ENCODE data around the gene ACSL6.

ACSL6 gene

GRCh38 chr5:131976414-131977211 lies 34.8 kb downstream of the ACSL6 start:
- no peaks in the 10 kb centered on the region for H3K9me3 ChIP-seq (ENCODE audit: severe bottlenecking)
- no peak for DNase-seq
- TF ChIP-seq CTCF (IDR thresholded peaks at IDR 0.05; ENCODE audit: low read depth, low read length), result no peak
- H3K27ac ChIP-seq, result no peak overlapping the region
- H3K4me3 ChIP-seq (ENCODE audit: low read depth, low read length), result no peak overlapping the region
- no peaks in the 10 kb centered on the region for H3K27me3 ChIP-seq (ENCODE audit: insufficient read depth, low read depth, severe bottlenecking)
- peaks cover 3% of the 10 kb centered on the region; the same call in 1 of the 2 replicates for H3K36me3 ChIP-seq

DNA sequence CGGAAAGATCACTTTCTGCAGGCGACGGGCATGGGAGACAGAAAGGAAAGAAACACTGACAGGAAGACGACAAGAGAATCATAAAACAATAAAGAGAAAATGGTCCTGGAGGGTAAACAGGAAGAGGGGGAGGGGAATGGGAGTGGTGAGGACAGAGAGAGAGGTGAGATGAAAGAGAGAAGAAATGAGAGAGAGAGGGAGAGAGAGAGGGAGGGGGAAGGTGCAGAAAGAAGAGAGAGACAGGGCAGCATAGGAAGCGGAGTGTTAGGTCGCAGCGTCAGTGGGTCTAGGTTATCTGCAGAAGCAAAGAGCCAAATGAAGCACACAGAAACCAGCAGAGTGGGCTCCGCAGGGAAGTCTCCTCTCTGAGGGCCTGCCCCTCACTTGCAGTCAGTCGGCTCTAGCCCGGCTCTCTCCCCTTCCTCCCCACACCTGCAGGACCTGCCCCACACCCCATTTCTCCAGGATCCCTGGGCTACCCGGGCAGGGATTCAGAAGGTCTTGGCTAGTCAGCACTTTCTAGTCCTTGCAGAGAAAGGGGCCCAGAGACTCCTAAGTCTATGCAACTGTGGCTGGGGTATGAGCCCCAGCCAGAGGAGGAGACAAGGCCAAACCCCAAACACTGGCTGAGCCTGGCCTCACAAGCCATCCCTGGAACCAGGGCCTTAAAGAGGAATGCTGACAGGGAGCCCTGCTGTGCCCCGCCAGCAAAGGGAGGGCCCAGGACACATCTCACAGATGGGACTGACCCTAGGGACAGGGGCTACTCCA lies 36.3 kb downstream of the ACSL6 start:
- Histone ChIP-seq H3K9me3 (ENCODE audit: severe bottlenecking) (no peaks in the 10 kb centered on the region), H3K27ac (no peak overlapping the region), H3K36me3 (peaks cover 12% of the 10 kb centered on the region; the same call in 1 of the 2 replicates), H3K27me3 (ENCODE audit: insufficient read depth, low read depth, severe bottlenecking) (no peaks in the 10 kb centered on the region), H3K4me3 (ENCODE audit: low read depth, low read length) (no peak overlapping the region)
- DNase-seq, result no peak
- no peak for TF ChIP-seq CTCF (IDR thresholded peaks at IDR 0.05; ENCODE audit: low read depth, low read length)

DNA sequence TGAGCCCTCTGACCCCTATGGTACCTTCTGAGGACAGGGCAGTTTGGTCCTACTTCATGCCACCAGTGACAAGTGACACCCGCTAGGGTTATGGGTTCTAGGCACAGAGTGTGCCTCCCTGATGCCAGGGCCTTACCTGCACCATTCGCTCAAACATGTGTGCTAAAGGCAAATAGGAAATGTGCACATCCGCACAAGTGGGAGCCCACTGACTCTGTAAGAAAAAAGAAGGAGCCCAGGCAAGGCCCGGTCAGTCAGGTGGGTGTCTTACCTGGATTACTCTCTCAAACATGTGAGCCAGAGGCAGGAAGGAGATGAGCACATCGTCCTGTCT lies 36.9 kb downstream of the ACSL6 start:
- Histone ChIP-seq H3K36me3 (peaks cover 17% of the 10 kb centered on the region; the same call in 1 of the 2 replicates), H3K27ac (no peak overlapping the region), H3K9me3 (ENCODE audit: severe bottlenecking) (no peaks in the 10 kb centered on the region), H3K27me3 (ENCODE audit: insufficient read depth, low read depth, severe bottlenecking) (no peaks in the 10 kb centered on the region), H3K4me3 (ENCODE audit: low read depth, low read length) (no peak overlapping the region)
- no peak for TF ChIP-seq CTCF (IDR thresholded peaks at IDR 0.05; ENCODE audit: low read depth, low read length)
- no peak for DNase-seq

DNA sequence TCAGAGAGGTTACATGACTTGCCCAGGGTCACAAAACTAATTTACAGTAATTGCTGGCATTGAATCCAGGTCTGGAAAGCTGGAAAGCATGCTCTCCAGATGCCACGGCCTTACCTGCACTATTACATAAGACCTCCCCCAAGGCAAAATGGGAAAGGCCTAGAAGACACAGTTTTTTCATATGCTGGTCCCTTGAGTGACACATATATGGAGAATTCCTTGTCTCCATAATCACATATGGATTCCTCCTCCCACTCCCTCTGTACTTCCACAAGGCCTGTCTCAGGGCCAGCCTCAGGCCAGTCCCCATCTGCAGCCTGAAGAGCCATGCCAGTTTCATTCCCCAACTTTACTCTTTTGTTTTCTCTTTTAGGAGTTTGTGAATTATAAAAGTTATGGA lies 37.4 kb downstream of the ACSL6 start:
- no peak for TF ChIP-seq CTCF (IDR thresholded peaks at IDR 0.05; ENCODE audit: low read depth, low read length)
- no peaks in the 10 kb centered on the region for H3K9me3 ChIP-seq (ENCODE audit: severe bottlenecking)
- no peak for DNase-seq

DNA sequence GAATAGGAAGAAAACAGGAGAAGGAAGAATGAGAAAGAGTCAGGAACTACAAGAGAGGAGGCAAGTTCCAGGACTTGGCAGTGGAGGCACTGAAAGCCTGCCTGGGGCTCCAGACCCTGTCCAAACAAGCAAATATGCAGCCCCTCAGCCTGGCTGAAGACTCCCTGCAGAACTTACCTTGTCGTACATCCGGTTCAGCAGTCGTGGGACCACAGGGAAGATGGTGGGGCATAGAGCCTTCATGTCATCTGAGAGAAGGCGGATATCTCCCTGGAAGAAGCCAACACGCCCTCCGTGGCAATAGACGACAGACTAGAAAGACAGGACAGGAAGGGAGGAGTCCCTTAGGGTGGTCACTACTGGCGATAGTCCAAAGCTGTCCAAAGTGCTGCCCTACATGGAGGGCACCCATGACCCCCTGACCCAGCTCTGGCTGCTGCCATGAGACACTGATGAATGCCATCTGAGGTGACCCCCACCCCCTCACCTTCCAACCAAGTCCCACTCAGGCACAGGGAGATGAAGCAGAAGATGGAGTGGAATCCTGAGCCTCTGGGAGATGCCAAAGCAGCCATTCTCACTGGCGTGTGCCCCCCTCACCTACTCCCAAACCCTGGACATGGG lies 38.3 kb downstream of the ACSL6 start:
- H3K9me3 ChIP-seq (ENCODE audit: severe bottlenecking), result no peaks in the 10 kb centered on the region
- H3K27me3 ChIP-seq (ENCODE audit: insufficient read depth, low read depth, severe bottlenecking), result no peaks in the 10 kb centered on the region
- H3K4me3 ChIP-seq (ENCODE audit: low read depth, low read length), result no peak overlapping the region
- no peak for TF ChIP-seq CTCF (IDR thresholded peaks at IDR 0.05; ENCODE audit: low read depth, low read length)
- peaks cover 18% of the 10 kb centered on the region; the same call in 1 of the 2 replicates for H3K36me3 ChIP-seq
- no peak overlapping the region for H3K27ac ChIP-seq
- DNase-seq, result no peak

More for the DNA sequence above, 37.4 kb downstream of the ACSL6 start:
- Histone ChIP-seq H3K27ac (no peak overlapping the region), H3K36me3 (peaks cover 18% of the 10 kb centered on the region; the same call in 1 of the 2 replicates), H3K4me3 (ENCODE audit: low read depth, low read length) (no peak overlapping the region), H3K27me3 (ENCODE audit: insufficient read depth, low read depth, severe bottlenecking) (no peaks in the 10 kb centered on the region)

Data from WERI-Rb-1 (cell line).